ENCODE measurements around the gene FBXL3.

GRCh38 chr13:77016888-77017623, 9.9 kb downstream of the FBXL3 start:
- no peak for TF ChIP-seq CBX2 (IDR thresholded peaks at IDR 0.05; ENCODE audit: low read depth, low read length)
- no peak for TF ChIP-seq CBX2 (CRISPR knock-in tag; IDR thresholded peaks at IDR 0.05; ENCODE audit: low read depth)
- TF ChIP-seq FIP1L1 (IDR thresholded peaks at IDR 0.05; ENCODE audit: borderline replicate concordance, insufficient read depth, low read depth, low read length): no peak
- TF ChIP-seq ARNTL (CRISPR knock-in tag; IDR thresholded peaks at IDR 0.05): no peak
- TF ChIP-seq ZFP90 (CRISPR knock-in tag; IDR thresholded peaks at IDR 0.05; ENCODE audit: borderline replicate concordance): no peak
- TF ChIP-seq ZNF580 (CRISPR knock-in tag; IDR thresholded peaks at IDR 0.05; ENCODE audit: borderline replicate concordance, low read depth): no peak
- TF ChIP-seq KLF9 (CRISPR knock-in tag; IDR thresholded peaks at IDR 0.05; ENCODE audit: low read depth): no peak
- TF ChIP-seq MXI1 (IDR thresholded peaks at IDR 0.05; ENCODE audit: borderline replicate concordance, low read depth, low read length): no peak
- TF ChIP-seq POLR2AphosphoS5 (IDR thresholded peaks at IDR 0.05; ENCODE audit: low read depth, low read length): no peak
- TF ChIP-seq ZNF646 (CRISPR knock-in tag; IDR thresholded peaks at IDR 0.05): no peak
- TF ChIP-seq ZNF792 (CRISPR knock-in tag; IDR thresholded peaks at IDR 0.05): no peak
- TF ChIP-seq RFX5 (IDR thresholded peaks at IDR 0.05; ENCODE audit: low read depth, low read length): no peak

All from HepG2 (cell line).